H54 (cell line): ENCODE data around the gene MPPED2.

Source experiments
- DNase-seq: peaks from one replicate; pipeline ENCODE4 v3.0.0; 2011; ENCODE audit warnings: low spot score, mixed read lengths; ENCODE audit not compliant: insufficient read length
- FAIRE-seq: peaks from 3 replicates; lab custom pipeline; 2011; peaks lifted over from hg19 to GRCh38; lab: Jason Lieb, UNC
- POLR2A ChIP-seq: IDR thresholded peaks from 2 replicates; pipeline ENCODE4 v1.6.1; 2011; ENCODE audit warnings: low read depth, mild to moderate bottlenecking, low read length

The MPPED2 gene

GRCh38 chr11:30586251-30587144 is at the start of gene MPPED2:
Gene MPPED2 (minus strand): TSS chr11:30586353. CDS start chr11:30580373, 5,980 bp downstream.
- DNase-seq (no peak), FAIRE-seq (no peak)
- no peak for TF ChIP-seq POLR2A

- TF ChIP-seq POLR2A, result no peak
- FAIRE-seq, result no peak
- no peak for DNase-seq
Measured at GRCh38 chr11:30635401-30635989, 49.3 kb upstream of the MPPED2 start.

GRCh38 chr11:30631148-30631547 is 45.0 kb upstream of the MPPED2 start:
- FAIRE-seq (no peak), DNase-seq (no peak)
- TF ChIP-seq POLR2A, result no peak

GRCh38 chr11:30619767-30620166 is 33.6 kb upstream of the MPPED2 start:
- FAIRE-seq (no peak), DNase-seq (no peak)
- TF ChIP-seq POLR2A, result no peak

DNA sequence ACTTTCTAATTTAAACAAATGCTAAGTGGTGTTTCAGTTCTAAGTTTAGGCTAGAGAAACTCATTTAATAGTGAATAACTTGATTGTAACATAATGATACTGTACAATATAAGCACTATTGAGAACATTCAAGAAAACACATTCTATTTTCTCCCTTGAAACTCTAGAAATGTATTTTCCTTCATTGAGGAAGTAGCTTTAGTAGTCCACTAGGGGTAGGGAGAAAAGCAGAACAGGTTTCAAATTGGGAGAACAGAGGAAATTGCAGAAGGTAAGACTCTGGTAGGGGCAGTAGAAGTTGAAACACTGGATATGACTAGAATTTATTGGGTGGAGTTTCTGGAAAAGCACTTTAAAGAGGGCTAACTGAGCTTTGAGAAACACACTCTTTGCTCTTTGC is 31.6 kb upstream of the MPPED2 start:
- no peak for FAIRE-seq
- DNase-seq, result no peak

GRCh38 chr11:30610628-30611027 is 24.5 kb upstream of the MPPED2 start:
- DNase-seq (no peak), FAIRE-seq (no peak)
- TF ChIP-seq POLR2A, result no peak

More for the DNA sequence above, 31.6 kb upstream of the MPPED2 start:
- no peak for TF ChIP-seq POLR2A

GRCh38 chr11:30608534-30608933 is 22.4 kb upstream of the MPPED2 start:
- TF ChIP-seq POLR2A, result no peak
- FAIRE-seq (no peak), DNase-seq (no peak)

DNA sequence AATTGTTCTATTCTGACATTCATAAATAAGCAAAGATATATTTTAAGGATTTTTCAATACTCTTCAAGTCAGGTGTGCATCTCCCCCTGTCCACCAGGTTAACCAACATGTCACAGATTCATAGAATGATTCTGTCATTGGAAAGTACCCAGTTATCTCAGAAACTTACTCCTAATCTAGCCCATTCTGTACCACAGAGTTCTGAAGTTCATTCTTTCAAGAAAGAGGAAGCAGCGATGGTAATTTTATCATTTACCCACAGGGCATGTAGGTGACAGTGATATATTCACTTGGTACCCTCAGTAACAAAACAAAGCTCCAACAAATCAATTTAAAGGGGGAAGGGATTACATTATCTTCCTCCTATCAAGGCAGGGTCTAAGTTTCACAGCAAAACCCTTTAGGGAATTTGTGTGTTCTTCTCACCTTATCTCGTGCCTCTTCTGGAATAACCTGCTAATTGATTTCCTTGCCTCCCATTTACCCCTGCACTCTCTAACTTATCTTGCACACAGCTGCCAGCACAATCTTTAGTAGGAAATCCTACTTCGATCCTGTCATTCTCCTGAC is 19.0 kb upstream of the MPPED2 start:
- FAIRE-seq (no peak), DNase-seq (no peak)
- no peak for TF ChIP-seq POLR2A

DNA sequence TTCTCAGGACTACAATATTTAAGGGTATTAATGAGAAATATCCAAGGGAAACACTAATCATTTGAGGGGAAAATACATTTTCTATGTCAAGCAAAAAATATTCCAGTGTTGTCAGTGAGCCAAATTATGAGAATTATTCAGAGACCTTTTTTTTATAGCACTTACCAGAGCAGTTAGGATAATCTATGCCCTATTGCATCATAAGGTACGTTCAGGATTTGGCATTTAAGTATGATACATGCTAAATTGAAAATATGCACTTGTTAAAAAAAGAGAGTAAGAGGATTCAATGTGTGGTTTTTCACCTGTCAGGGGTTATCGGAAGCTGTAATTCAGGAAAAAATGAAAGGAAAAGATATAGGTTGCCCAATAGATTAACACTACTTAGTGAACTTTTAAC is 17.2 kb upstream of the MPPED2 start:
- no peak for TF ChIP-seq POLR2A
- DNase-seq, result no peak
- FAIRE-seq, result no peak

DNA sequence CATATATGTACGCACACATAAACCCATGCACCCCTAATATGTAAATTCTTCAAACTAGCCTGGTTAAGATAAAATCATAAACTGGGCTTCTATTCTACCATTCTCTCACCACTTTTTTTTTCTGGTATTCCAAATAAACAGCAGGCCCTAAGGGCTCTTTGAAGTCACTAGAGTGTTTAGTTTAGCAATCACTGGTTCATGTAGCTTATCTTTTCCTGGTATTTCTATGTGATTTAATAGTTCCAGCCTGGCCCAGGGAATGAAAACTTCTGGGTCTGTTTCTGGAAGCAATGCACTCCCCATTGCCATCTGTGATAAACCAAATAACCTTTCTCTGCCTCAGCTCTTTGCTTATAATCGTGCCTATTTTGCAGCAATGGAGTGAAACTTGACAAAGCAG is 10.7 kb upstream of the MPPED2 start:
- no peak for TF ChIP-seq POLR2A
- no peak for FAIRE-seq
- DNase-seq, result no peak

DNA sequence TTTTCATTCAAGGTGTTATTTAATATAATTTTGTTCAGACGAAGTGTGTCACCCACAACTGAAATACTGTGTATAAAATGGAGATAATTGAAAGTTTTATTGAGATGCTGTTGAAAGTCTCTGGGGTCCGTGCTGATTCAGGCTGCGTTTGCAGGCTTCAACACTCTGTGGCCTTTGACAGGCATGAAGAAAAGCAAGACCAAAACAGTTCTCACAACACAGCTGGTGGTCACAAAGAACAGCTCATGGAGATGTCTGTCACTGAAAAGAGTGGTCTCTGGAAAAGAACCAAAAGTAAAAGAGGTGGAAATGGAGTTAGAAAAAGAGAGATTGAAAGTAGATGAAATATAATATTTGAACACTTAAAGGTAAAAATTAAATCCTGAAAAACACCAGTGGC is 9.8 kb upstream of the MPPED2 start:
- FAIRE-seq (no peak), DNase-seq (no peak)
- TF ChIP-seq POLR2A, result no peak

DNA sequence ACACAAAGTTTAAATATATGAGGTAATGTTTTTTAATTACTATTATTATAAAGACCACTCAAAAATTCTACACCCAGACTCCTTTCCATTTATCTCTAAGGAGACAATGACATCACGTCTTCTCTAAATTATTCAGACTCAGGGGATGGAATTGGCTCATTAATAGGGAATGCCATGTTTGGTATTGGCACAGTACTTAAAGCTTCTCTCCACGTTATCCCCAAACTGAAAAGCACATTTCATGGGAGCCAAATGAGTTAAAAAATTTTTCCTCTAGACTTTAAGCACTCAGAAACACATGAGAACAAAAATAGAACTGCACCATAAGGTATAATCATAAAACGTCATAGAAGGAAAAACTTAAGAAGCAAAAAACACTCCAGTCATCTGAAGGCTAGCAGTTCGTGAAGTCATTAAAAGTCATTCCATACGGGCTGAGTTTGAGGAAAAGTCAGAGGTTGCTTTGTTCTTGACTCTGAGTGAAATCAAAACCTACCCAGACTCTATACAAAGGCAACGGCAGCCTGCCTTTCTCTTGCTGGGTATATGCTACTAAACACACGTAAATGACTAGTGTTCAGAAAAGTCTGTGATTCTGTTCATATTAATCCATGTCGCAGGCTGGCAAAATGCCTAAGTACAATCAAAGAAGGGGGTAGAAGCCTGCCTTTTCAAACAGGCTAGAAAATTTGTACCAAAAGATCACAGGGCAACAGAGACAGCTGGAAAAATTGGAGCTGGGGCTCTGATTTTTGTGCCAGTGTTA is 8.7 kb upstream of the MPPED2 start:
- TF ChIP-seq POLR2A, result no peak
- no peak for FAIRE-seq
- DNase-seq, result no peak

GRCh38 chr11:30587269-30587812 is 1.2 kb upstream of the MPPED2 start:
- no peak for FAIRE-seq

More at GRCh38 chr11:30587269-30587812, 1.2 kb upstream of the MPPED2 start:
- no peak for TF ChIP-seq POLR2A
- no peak for DNase-seq
